PC-3 (cell line): ENCODE measurements around the gene PALS1.

Experiments
- CTCF ChIP-seq: fragments of 300-600 bp; sonication (generic); conservative IDR thresholded peaks from 2 replicates; pipeline ENCODE4 v1.5.1; 2017; ENCODE audit warnings: antibody characterized with exemption, low read depth, mild to moderate bottlenecking, low read length
- EZH2 ChIP-seq: fragments of 300-600 bp; sonication (generic); IDR thresholded peaks from one replicate; pipeline ENCODE4 v1.6.1; 2017; ENCODE audit warnings: antibody characterized with exemption, mild to moderate bottlenecking, low read length; ENCODE audit not compliant: unreplicated experiment

- TF ChIP-seq EZH2 (no peak), CTCF (no peak)
Observed at GRCh38 chr14:67207810-67208209, 33.4 kb upstream of the PALS1 start.
